Kidney epithelial cell (primary cell): ENCODE data around the gene SEM1. TPM values are rescaled to one million over a fixed set of nuclear protein-coding genes. Genes with fewer than 3 reads are reported as not detected.
"Not testable (repeated sequence)": the region's sequence is repeated elsewhere in the genome, so short reads cannot be mapped to it uniquely, and the experiment has no call there.

Source experiments
- DNase-seq: peaks from one replicate; pipeline ENCODE4 v3.0.0-alpha.2; 2010; ENCODE audit warnings: low read depth
- H3K27me3 ChIP-seq: 2 replicates; pipeline ENCODE4 v1.6.0; 2011; ENCODE audit warnings: low read length; ENCODE audit not compliant: control insufficient read depth, insufficient read depth
- H3K36me3 ChIP-seq: 2 replicates; pipeline ENCODE4 v1.5.1; 2011; ENCODE audit warnings: low read length; ENCODE audit not compliant: control insufficient read depth, insufficient read depth
- H3K4me3 ChIP-seq: 2 replicates; pipeline ENCODE4 v1.5.1; 2011; ENCODE audit warnings: low read depth, mild to moderate bottlenecking, control low read depth, low read length
- total RNA-seq: library from RNA; depleted of rRNA; stranded (reverse); fragments of >200 nt; gene quantifications from 2 replicates; pipeline ENCODE4 v1.2.3, GENCODE V29; 2015
- TF ChIP-seq, protein P1 (sequence below): IDR thresholded peaks from 2 replicates; pipeline ENCODE4 v1.5.1; 2011; ENCODE audit warnings: mild to moderate bottlenecking, moderate library complexity, low read length, control low read depth, inconsistent platforms; ENCODE audit not compliant: insufficient read depth, poor library complexity, severe bottlenecking

SEM1 gene
- total RNA-seq, 1 donor from 2014 or later, result 17.6 TPM

DNA sequence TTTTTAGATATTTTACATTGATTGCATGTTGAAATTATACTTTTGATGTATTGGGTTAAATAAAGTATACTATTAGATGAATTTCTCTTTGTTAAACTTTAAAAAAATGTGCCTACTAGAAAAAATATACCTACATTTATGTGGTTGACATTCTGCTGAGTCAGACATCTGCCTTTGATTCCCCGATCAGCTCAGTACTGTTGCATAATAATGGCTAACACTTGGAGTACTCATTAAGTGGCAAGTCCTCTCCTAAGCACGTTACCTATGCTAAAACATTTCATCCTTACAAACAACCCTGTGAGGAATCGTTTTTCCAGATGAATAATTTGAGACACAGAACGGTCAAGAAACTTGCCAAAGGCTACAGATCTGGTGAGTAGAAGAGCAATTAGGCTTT, 14.0 kb upstream of the SEM1 start:
- Histone ChIP-seq H3K36me3 (no peaks in the 10 kb centered on the region), H3K27me3 (no peaks in the 10 kb centered on the region), H3K4me3 (no peak overlapping the region)
- TF ChIP-seq, protein P1, sequence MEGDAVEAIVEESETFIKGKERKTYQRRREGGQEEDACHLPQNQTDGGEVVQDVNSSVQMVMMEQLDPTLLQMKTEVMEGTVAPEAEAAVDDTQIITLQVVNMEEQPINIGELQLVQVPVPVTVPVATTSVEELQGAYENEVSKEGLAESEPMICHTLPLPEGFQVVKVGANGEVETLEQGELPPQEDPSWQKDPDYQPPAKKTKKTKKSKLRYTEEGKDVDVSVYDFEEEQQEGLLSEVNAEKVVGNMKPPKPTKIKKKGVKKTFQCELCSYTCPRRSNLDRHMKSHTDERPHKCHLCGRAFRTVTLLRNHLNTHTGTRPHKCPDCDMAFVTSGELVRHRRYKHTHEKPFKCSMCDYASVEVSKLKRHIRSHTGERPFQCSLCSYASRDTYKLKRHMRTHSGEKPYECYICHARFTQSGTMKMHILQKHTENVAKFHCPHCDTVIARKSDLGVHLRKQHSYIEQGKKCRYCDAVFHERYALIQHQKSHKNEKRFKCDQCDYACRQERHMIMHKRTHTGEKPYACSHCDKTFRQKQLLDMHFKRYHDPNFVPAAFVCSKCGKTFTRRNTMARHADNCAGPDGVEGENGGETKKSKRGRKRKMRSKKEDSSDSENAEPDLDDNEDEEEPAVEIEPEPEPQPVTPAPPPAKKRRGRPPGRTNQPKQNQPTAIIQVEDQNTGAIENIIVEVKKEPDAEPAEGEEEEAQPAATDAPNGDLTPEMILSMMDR, result no peak
- DNase-seq, result no peak

DNA sequence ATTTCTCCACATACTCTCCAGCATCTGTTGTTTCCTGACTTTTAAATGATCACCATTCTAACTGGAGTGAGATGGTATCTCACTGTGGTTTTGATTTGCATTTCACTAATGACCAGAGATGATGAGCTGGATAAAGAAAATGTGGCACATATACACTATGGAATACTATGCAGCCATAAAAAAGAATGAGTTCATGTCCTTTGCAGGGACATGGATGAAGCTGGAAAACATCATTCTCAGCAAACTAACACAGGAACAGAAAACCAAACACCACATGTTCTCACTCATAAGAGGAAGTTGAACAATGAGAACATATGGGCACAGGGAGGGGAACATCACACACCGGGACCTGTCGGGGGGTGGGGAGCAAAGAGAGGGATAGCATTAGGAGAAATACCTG, 13.3 kb upstream of the SEM1 start:
- H3K27me3 ChIP-seq, H3K36me3 ChIP-seq, DNase-seq, H3K4me3 ChIP-seq: not testable (repeated sequence)

DNA sequence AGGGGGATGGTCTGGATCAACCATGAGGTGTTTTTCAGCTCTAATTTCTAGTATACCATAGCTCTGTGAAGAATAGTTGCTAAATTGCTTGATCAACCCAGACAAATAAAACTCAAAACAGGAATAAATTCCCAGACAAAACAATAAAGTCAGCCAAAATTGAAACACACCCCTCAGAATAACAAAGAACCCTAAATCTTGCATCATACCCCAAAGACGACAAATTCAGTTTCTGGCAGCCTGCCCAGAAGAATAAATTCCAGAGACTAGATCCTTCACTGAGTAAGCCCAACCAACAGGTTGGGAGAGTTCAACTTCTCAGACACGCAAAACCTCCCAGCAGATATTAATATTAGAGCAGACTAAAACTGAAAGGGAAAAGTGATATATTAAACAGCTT, 11.2 kb upstream of the SEM1 start:
- TF ChIP-seq, protein P1, result no peak
- Histone ChIP-seq H3K36me3 (no peaks in the 10 kb centered on the region), H3K27me3 (no peaks in the 10 kb centered on the region), H3K4me3 (no peak overlapping the region)
- no peak for DNase-seq

DNA sequence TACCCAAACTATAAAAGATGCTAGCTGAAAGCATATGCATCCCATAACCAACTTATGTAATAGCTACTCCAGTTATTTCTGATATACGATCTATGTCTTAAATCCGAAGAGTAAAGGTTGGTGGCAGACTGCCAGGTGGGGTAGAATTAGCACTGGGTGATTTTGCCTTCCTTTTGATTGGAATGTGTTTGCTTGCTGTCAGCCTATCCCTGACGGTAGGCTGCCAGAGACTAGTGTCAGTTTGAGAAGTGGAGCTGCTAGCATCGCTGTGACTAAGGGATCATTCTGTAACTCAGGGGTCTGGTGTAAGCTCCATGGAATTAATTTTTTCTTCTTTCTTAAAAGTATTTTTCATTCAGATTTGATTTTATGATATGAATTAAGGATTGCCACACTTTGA, 9.5 kb upstream of the SEM1 start:
- DNase-seq, result no peak
- TF ChIP-seq, protein P1, result no peak
- Histone ChIP-seq H3K27me3 (no peaks in the 10 kb centered on the region), H3K36me3 (no peaks in the 10 kb centered on the region), H3K4me3 (no peak overlapping the region)

DNA sequence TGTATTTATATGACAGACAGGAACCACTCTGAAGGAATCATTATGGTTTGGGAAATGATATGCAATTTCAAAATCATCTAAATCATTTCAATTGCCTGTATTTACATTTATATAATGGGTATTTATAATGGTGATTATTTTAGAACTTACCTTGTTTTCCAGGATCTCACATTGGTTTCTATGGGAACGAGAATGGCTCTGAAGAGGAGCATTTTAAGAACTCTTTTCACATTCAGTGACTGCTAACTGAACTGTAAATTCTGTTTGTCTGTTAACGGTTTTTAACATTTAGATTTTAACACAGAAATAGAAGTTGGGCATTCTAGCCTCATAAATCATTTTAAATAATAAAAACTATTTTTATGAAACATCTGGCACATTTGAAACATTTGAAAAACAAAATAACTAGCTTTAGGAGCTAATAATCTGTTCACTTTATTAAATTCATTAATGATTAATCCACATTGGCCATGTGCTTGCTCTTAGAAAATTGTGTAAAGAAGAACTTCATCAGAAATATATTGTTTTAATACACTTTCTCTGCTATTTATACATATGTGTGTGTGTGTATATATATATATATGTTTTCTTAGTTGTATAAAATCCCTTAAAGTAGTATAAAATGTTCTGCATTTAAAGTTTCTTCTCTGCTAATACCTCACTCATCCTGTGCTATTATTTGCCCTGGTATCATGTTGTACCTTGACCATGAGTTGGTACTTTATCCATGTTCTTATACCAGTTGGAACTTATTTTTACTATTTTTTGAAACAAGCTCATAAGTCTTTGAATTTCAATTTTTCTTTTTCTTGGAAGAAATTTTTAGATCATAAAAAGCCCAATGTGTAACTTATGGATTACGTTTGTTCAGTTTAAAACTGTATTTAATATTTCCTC, 8.7 kb upstream of the SEM1 start:
- no peaks in the 10 kb centered on the region for H3K36me3 ChIP-seq
- DNase-seq, result no peak
- TF ChIP-seq, protein P1, result no peak
- no peaks in the 10 kb centered on the region for H3K27me3 ChIP-seq
- no peak overlapping the region for H3K4me3 ChIP-seq

DNA sequence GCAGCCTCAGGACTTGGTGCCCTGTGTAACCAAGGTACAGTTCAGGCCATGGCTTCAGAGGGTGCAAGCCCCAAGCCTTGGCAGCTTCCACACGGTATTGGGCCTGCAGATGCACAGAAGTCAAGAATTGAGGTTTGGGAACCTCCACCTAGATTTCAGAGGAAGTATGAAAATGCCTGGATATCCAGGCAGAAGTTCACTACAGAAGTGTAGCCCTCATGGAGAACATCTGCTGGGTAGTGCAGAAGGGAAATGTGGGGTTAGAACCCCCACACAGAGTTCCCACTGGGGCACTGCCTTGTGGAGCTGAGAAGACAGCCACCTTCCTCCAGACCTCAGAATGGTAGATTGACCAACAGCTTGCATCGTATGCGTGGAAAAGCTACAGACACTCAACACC, 3.4 kb upstream of the SEM1 start:
- TF ChIP-seq, protein P1, result no peak
- DNase-seq, result no peak

More for the DNA sequence above, 3.4 kb upstream of the SEM1 start:
- Histone ChIP-seq H3K4me3 (no peak overlapping the region), H3K27me3 (no peaks in the 10 kb centered on the region), H3K36me3 (no peaks in the 10 kb centered on the region)
